CD1c-positive myeloid dendritic cell (primary cell): ENCODE measurements around the gene RELCH.
"Not testable (repeated sequence)": the region's sequence is repeated elsewhere in the genome, so short reads cannot be mapped to it uniquely, and the experiment has no call there.

ENCODE experiments used
- DNase-seq: peaks from one replicate; pipeline ENCODE4 v3.0.0-alpha.2; 2016; ENCODE audit errors: extremely low spot score

Gene RELCH, protein sequence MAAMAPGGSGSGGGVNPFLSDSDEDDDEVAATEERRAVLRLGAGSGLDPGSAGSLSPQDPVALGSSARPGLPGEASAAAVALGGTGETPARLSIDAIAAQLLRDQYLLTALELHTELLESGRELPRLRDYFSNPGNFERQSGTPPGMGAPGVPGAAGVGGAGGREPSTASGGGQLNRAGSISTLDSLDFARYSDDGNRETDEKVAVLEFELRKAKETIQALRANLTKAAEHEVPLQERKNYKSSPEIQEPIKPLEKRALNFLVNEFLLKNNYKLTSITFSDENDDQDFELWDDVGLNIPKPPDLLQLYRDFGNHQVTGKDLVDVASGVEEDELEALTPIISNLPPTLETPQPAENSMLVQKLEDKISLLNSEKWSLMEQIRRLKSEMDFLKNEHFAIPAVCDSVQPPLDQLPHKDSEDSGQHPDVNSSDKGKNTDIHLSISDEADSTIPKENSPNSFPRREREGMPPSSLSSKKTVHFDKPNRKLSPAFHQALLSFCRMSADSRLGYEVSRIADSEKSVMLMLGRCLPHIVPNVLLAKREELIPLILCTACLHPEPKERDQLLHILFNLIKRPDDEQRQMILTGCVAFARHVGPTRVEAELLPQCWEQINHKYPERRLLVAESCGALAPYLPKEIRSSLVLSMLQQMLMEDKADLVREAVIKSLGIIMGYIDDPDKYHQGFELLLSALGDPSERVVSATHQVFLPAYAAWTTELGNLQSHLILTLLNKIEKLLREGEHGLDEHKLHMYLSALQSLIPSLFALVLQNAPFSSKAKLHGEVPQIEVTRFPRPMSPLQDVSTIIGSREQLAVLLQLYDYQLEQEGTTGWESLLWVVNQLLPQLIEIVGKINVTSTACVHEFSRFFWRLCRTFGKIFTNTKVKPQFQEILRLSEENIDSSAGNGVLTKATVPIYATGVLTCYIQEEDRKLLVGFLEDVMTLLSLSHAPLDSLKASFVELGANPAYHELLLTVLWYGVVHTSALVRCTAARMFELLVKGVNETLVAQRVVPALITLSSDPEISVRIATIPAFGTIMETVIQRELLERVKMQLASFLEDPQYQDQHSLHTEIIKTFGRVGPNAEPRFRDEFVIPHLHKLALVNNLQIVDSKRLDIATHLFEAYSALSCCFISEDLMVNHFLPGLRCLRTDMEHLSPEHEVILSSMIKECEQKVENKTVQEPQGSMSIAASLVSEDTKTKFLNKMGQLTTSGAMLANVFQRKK

DNA sequence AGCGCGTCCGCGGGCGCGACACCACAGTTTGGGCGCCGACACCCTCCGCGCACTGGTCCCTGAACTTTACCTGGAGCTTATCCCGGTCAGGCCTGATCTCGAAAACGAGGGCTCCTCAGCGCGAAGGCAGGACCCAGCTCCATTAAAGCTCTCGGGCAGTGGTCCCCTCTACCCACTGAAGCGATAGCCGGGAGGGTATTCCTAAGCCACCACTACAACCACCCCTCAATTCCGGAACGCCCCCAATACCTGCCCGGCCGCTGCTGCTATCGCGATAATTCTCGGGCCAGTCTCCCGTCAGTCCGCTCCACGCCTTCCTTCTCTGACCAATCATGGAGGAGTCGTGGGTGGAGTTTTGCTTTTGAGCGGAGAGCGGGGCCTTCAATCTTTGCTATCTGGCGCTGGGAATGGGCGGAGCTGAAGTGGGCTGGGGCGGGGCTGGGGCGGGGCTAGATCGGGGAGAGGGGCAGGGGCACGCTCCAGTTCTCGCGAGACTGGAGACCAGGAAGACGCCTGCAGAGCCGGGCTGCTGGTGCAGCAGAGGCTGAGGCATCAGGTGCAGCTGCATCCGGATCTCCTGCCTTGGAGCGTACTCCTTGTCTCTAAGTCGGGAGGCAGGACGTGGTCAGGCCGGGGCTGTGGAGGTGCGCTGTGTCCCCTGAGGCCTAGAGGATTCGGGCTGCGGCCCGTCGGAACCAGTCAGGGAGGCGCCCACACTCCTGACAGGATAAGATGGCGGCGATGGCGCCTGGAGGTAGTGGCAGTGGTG lies at the start of gene RELCH, which contains the start of gene PIGN:
Gene RELCH (plus strand): TSS at position 482 of the 769 bp plus-strand sequence. CDS start 251 bp downstream, at position 733.
Gene PIGN (minus strand): TSS at position 283 of the 769 bp plus-strand sequence. CDS start 25,703 bp downstream, outside the sequence.
- peak; percentile 99 for DNase-seq

DNA sequence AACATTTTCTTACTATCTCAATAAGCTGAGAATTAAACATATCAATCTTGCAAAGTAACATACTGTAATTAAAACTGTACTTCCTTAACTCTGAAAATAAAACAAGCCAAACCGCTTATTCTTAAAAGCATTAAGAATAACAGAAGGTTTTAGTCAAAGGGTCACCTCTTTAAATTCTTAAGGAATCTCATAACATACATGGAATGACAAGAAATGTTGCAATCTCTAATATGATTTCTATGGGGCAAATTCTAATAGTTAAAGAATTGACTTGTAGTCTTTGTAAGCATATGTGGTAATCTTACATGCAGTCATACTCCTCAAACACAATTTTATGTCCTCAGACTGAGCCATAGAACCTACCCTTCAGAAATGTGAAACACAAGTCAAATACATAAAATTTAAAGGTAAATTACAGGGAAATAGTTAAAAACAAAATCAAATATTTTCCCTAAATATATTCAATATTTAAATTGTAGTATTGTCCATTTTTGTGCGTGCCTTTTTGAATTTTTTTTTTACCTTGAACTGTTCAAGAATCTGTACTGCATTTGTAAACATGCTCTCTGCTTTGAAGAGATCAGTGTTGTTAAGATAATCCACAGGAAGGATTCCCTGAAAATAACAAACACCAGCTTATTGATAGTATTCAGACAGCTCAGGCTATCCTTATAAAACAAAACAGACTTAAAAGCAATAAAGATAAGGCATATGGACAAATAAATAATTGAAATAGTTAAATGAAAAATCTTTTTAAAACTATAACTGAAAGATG lies 48.4 kb upstream of the RELCH start:
- DNase-seq, result no peak

DNA sequence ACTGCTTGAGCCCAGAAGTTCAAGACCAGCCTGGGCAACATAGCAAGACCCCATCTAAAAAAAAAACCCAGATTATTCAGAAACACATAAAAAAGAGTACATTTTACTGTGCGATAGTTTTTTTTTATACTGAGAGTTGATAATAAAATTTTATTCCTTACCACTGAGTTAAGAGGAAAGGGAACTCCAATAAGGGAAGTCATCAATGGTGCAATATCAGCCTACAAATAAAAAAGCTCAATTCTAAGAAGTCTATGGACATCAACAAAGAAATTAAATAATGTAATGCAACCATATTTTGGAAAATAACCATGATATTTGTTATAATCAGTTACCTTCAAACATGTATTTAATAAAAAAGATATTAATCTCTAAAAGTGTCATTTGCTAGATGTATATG lies 46.8 kb upstream of the RELCH start:
- DNase-seq, result peak; percentile 35

DNA sequence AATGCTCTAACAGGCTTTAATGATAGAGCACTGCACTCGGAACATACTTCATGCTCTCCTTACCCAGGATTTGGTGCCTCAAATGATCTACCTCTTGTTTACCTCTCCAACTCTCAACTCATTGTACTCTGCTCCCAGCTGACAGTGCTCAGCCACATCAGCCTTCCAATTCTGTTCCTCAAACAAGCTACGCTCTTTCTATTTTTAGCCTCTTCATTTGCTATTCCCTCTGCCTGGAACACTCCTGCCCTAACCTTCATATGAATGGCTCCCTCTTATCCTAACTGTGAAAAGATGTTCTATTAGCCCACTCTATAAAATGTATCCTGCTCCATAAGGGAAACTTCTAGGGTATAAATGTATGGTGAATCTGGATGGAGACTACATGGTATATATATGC lies 42.7 kb upstream of the RELCH start:
- DNase-seq, result no peak

DNA sequence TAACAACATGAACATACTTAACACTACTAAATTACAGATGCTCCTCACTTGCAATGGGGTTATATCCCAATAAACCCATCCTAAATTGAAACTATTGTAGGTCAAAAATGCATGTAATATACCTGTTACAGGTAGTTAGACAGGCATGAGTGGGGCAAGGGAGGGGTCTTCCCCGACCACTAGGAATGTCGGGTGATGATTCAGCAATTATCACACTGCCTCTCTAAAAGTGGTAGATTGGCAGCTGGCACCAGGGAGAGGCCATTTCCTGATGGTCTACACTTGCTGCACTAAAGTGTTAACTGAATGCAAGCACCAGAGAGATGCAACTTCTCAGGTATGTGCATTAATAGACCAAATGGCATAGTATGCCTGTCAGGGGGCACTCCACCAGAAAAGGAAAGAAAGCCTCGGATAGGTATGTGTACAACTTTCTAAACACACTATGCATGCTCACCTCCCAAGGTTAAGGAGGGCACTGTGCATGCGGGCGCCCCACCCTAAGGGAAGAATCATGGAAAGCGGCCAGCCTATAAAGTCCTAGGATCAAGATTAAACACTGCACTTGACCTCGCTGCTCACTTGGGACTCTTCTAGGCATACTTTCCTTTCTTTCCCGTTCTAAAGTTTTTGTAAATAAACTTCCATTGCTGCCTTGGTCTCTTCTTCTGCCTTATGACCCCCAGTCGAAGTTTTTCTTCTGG lies 35.8 kb upstream of the RELCH start:
- DNase-seq, result no peak

DNA sequence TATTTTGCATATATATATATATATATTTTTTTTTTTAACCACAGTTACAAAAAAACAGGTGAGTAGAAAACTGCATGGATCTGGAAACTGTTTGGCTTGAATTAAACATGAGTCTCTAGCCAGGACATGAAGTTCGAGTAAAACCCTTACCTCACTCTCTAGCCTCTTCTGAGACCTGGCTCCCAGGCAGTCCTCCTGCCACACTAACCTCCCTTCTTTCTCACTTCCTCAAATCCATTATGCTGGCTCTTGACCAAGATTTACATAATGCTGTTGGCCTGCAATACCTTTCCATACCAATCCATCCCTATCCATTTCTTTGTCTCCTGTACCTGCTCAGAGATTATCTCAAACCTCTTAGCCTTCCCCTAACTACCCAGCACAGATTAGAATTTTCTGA lies 34.2 kb upstream of the RELCH start:
- DNase-seq, result no peak

DNA sequence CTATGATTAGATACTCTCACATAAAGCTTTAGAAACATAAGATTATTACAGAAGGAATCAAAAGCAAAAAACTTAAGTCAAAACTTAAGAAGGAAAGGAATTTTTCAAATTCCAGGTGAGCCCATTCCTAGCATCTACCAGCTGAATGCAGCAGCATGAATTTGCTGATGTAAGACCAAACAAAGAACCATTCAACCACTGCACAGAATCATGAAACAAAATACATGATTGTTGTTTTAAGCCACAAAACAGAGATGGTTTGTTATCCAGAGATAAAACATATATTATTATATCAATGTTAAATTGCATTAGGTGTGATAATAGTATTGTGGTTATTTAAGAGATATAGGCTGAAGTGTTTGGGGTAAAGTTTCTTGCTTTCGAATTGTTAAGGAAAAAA lies 29.2 kb upstream of the RELCH start:
- DNase-seq, result no peak

DNA sequence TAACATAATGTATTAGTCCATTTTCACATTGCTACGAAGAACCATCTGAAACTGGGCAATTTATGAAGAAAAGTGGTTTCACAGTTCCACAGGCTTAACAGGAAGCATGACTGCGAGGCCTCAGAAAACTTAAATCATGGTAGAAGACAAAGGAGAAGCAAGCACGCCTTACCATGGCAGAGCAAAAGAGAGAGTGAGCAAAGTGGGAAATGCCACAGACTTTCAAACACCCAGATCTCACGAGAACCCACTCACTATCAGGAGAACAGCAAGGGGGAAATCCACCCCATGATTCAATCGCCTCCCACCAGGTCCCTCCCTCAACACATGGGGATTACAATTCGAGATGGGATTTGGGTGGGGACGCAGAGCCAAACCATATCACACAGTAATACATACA lies 22.7 kb upstream of the RELCH start:
- no peak for DNase-seq

DNA sequence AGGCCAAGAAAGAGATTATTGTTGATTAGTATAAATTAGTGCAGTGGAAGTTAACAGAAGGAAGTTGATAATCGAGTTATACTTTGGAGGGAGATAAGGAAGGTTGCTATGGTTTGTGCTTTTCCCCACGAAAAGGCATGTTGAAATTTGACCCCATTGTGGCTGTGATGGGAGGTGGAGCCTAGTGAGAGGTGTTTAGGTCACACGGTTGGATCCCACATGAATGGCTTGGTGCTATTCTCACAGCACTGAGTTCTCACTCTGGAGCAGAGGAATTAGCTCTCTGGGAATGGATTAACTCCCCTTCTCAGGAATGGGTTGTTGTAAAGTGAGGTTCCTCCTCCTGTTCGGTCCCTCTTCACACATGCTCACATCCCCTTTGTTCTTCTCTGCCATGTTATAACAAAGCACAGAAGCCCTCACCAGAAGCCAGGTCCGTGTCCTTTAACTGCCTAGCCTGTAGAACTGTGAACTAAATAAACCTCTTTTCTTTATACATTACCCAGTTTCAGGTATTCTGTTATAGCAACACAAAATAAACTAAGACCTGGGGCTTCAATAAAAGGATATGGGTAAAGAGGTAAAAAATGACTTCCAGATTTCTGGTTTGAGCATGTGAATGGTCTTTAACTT lies 22.1 kb upstream of the RELCH start:
- no peak for DNase-seq

DNA sequence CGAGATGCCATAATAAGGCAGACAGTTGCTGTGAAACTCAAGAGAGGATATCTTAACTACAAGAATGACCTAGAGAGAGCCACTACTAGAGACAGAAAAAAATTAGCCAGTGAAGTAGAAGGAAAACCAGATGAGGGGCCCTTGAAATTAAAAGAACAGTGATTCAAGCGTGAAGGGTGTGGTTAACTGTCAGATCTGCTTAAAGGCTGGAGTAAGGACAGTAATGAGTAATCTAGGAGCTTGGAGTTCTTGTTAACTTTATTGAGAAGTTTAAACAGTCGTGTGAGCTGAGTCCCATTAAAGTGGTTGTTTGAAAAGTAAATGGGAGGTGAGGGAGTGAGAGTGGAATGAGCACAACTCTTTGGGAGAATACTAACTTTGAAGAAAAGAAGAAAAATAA lies 21.5 kb upstream of the RELCH start:
- DNase-seq, result no peak

DNA sequence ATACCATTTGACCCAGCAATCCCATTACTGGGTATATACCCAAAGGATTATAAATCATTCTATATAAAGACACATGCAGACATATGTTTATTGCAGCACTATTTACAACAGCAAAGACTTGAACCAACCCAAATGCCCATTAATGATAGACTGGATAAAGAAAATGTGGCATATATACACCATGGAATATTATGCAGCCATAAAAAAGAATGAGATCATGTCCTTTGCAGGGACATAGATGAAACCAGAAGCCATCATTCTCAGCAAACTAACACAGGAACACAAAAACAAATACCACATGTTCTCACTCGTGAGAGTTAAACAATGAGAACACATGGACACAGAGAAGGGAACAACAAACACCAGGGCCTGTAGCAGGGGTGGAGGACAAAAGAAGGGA lies 20.5 kb upstream of the RELCH start:
- DNase-seq, result not testable (repeated sequence)

DNA sequence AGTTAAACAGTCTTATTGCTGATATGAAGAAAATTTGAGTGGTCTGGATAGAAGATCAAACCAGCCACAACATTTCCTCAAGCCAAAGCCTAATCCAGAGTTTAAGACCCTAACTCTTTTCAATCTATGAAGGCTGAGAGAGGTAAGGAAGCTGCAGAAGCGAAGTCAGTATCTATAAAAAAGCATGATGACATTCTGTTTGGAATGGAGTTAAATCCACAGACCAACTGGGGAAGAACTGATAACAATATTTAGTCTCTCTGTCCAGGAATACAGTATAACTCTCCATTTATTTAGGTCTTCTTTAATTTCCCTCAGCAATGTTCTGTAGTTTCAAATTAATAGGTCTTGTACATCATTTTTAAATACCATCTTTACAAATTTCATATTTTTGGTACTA lies 16.2 kb upstream of the RELCH start:
- DNase-seq, result no peak

DNA sequence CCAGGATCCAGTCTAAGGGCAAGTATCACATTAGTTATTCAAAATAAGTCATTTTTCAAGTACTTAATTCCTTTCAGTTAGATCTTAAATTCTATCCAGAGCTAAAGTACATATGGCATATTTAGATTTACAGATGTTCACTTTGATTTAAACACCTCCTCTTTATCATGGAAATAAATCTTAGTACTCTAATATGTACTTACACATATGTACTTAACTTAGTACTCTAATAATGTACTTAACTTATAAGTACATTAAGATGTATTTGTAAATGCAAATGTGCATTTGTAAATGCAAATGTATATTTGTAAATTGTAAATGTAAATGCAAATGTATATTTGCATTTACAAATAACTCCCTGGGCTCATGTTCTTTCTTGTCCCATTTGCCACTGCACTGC lies 14.8 kb upstream of the RELCH start:
- no peak for DNase-seq

DNA sequence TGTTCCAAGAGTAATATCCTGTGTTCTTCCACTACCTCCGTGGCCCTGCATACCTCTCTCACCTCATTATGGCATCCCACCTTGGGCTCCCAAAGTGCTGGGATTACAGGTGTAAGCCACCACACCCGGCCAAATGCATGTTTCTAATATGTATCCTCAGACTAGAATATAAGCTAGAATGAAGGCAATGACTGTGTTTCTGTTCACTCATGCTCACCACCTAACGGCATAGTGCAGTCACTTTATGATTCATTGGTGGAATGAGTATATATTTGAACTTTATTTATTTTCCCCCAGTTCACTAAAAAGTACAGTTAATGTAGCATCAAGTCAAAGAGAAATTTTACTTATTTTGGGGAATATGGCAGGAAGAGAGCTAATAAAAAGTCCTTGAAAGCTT lies 11.5 kb upstream of the RELCH start:
- DNase-seq, result no peak

DNA sequence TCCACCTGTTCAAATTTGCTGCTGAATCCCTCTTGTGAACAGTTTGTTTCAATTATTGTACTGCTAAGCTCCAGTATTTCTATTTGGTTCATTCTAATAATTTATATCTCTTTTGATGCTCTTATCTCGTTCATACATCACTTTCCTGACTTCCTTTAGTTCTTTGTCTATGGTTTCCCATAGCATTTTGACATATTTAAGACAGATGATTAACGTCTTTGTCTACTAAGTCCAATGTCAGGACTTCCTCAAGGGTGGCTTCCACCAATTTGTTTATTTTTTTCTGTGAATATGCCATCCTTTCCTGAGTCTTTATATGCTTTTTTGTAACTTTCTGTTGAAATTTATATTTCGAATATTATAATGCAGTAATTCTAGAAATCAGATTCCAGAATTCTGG lies 9.8 kb upstream of the RELCH start:
- no peak for DNase-seq

DNA sequence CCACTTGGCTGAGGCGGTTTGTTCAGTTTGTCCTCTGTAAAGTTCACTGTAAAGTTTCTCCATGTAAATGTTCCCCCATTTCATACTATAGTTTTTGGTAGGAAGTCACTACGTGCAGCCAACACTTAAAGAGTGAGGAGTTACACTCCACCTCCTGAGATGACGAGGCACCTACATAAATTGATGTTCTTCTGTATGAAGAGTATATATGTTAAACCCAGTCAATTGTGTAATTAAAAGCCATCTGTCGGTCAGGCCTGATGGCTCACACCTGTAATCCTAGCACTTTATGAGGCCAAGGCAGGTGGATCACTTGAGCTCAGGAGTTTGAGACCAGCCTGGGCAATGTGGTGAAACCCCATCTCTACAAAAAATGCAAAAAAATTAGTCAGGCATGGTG lies 7.8 kb upstream of the RELCH start:
- no peak for DNase-seq

DNA sequence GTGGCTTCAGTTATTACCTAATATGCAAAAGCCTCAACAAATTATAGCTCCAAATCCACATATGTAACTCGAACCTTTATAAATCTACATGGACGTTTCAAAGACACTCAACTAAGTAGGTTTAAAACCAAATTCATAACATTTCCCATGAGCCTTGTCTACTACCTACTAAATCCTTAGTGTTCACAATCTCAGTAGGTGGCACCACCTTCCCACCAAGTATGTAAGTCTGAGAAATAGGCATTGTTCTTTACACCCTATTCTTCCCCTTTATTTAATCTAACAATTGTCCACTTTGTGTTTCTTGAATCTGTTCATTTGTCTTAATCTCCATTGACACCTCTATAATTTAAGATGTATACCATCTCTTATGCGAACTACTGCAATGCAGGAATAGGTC lies 4.8 kb upstream of the RELCH start:
- no peak for DNase-seq

DNA sequence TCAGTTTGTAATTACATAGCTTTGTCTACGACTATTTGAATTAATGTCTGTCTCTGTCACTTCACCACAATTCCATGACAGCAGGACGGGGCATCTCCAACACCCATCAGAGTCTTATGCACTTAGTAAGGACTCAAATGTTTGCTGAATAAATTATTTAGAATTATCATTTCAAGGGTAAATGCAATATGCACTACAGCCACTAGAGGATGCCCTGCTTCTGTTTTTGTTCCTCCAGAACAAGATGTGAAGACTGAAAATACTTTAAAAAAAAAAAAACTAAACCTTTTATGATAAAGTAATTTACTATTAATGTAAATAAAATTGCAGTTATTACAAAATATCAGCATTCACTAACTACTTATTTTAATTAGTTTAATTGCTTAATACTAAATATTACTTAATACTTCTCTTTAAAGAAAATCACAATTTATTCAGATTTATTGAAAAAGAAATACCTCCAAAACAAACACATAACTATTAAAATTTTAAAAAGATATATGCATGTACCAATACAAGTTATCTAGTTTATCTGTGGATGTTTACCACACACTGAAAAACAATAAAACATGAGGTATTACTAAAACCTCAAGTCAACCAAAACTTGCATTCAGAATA lies 3.4 kb upstream of the RELCH start:
- DNase-seq, result peak; percentile 80

DNA sequence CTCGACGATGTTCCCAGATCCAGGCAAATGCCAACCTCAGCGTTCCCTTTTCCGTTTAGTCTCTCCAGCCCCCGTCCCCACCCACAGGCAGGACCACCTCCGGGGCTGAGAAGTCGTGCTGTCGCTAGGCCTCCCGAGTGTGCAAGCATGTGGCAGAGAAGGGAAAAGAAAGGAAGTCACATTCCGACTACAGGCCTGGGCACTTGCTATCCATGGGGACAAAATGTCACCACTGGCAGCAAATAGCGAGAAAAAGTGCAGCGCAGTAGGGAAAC lies 619 bp upstream of the RELCH start:
- DNase-seq, result peak; percentile 51
